ENCODE measurements around the gene OR10H5.
"Not testable (repeated sequence)": the region's sequence is repeated elsewhere in the genome, so short reads cannot be mapped to it uniquely, and the experiment has no call there.

OR10H5 gene

DNA sequence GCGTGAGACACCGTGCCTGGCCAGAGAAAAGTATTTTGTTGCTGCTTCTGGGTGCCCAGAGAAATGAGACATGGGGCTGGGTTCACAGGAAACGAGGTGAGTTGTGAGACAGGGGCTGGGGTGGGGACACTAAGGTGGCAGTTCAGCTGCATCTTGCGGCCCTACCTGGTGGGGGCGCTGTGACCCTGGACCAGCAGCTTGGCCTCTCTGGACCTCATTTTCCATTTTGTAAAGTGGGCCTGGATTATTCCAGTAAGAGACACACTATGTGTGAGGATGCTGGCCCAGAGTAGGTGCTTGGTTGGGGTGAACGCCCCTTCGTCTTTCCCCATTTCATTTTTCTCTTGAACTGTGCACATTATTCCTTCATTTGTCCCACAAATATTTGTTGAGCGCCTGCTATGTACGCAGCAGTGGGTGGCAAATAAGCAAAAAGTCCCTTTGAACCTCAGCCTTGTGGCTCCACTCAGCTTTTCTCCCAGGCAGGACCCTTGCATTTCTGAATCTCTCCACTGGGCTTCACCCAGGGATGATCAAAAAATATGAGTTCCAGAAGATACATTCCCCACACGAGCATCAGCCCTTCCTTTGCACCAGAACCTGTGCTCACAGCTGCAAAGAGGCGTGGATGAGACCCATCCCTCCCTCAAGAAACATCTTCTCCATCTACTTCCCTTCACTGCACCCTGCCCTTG lies 54.6 kb downstream of the OR10H5 start:
- H3K4me3 ChIP-seq (ENCODE audit: low read depth in 1 of 2, low read length in 2 of 2), result no peak overlapping the region
- H3K9ac ChIP-seq (ENCODE audit: low read depth, low read length), result no peak overlapping the region
- no peaks in the 10 kb centered on the region for H4K20me1 ChIP-seq (ENCODE audit: insufficient read depth, low read length)
- no peaks in the 10 kb centered on the region for H3K9me3 ChIP-seq (ENCODE audit: insufficient read depth, low read length, severe bottlenecking)
- H3K4me1 ChIP-seq (ENCODE audit: insufficient read depth, low read length), result peaks cover 30% of the 10 kb centered on the region
- no peaks in the 10 kb centered on the region for H3K36me3 ChIP-seq (ENCODE audit: insufficient read depth, low read length)
- H3K27ac ChIP-seq (ENCODE audit: low read length), result no peak overlapping the region
- TF ChIP-seq EZH2 (IDR thresholded peaks at IDR 0.05; ENCODE audit: borderline replicate concordance, low read depth, low read length, severe bottlenecking) (no peak), CTCF (IDR thresholded peaks at IDR 0.05; ENCODE audit: borderline replicate concordance, extremely low read depth, low read length, poor library complexity, severe bottlenecking) (peak; percentile 45)
- H3K4me2 ChIP-seq (ENCODE audit: insufficient read depth, low read length), result no peak overlapping the region
- peak; percentile 11 for DNase-seq
- ATAC-seq (ENCODE audit: insufficient read depth, low read depth), result no peak
- H3K79me2 ChIP-seq (ENCODE audit: insufficient read depth, low read length), result no peaks in the 10 kb centered on the region
- H3K27me3 ChIP-seq (ENCODE audit: insufficient read depth, low read length, poor library complexity), result no peaks in the 10 kb centered on the region
- H2AFZ ChIP-seq (ENCODE audit: low read depth, low read length), result no peak overlapping the region

DNA sequence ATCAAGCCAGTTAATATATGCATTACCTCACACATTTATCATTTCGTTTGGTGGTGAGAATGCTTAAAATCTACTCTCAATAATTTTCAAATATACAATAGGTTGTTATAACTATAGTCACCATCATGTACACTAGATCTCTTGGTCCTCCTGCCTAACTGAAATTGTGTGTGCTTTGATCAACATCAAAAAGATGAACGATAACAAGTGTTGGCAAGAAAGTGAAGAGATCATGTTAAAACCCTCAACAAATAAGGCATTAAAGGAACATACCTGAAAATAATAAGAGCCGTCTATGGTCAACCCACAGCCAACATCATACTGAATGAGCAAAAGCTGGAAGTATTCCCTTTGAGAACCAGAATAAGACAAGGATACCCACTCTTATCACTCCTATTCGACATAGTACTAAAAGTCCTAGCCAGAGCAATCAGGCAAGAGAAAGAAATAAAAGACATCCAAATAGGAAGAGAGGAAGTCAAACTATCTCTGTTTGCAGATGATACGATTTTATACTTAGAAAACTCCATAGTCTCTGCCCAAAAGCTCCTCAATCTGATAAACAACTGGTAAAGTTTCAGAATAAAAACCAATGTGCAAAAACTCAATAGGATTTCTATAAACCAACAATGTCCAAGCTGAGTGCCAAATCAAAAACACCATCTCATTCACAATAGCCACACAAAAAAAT lies 55.9 kb downstream of the OR10H5 start:
- Histone ChIP-seq H3K27me3 (ENCODE audit: insufficient read depth, low read length, poor library complexity) (no peaks in the 10 kb centered on the region), H3K9me3 (ENCODE audit: insufficient read depth, low read length, severe bottlenecking) (no peaks in the 10 kb centered on the region), H2AFZ (ENCODE audit: low read depth, low read length) (no peak overlapping the region), H3K27ac (ENCODE audit: low read length) (no peak overlapping the region), H3K79me2 (ENCODE audit: insufficient read depth, low read length) (no peaks in the 10 kb centered on the region), H3K4me2 (ENCODE audit: insufficient read depth, low read length) (no peak overlapping the region), H3K4me3 (ENCODE audit: low read depth in 1 of 2, low read length in 2 of 2) (no peak overlapping the region), H4K20me1 (ENCODE audit: insufficient read depth, low read length) (no peaks in the 10 kb centered on the region), H3K9ac (ENCODE audit: low read depth, low read length) (no peak overlapping the region), H3K36me3 (ENCODE audit: insufficient read depth, low read length) (no peaks in the 10 kb centered on the region), H3K4me1 (ENCODE audit: insufficient read depth, low read length) (peaks cover 19% of the 10 kb centered on the region)
- ATAC-seq (ENCODE audit: insufficient read depth, low read depth) (no peak), DNase-seq (no peak)
- TF ChIP-seq EZH2 (IDR thresholded peaks at IDR 0.05; ENCODE audit: borderline replicate concordance, low read depth, low read length, severe bottlenecking) (no peak), CTCF (IDR thresholded peaks at IDR 0.05; ENCODE audit: borderline replicate concordance, extremely low read depth, low read length, poor library complexity, severe bottlenecking) (no peak)

- not testable (repeated sequence) for H3K4me3 ChIP-seq (ENCODE audit: low read depth in 1 of 2, low read length in 2 of 2); H3K27me3 ChIP-seq (ENCODE audit: insufficient read depth, low read length, poor library complexity); H4K20me1 ChIP-seq (ENCODE audit: insufficient read depth, low read length); H3K79me2 ChIP-seq (ENCODE audit: insufficient read depth, low read length); ATAC-seq (ENCODE audit: insufficient read depth, low read depth); H3K36me3 ChIP-seq (ENCODE audit: insufficient read depth, low read length); H2AFZ ChIP-seq (ENCODE audit: low read depth, low read length); H3K4me2 ChIP-seq (ENCODE audit: insufficient read depth, low read length); DNase-seq; H3K9me3 ChIP-seq (ENCODE audit: insufficient read depth, low read length, severe bottlenecking); H3K27ac ChIP-seq (ENCODE audit: low read length); H3K9ac ChIP-seq (ENCODE audit: low read depth, low read length)
- H3K4me1 ChIP-seq (ENCODE audit: insufficient read depth, low read length), result peaks cover 19% of the 10 kb centered on the region
Observed at GRCh38 chr19:15843894-15844222, 56.4 kb downstream of the OR10H5 start.

DNA sequence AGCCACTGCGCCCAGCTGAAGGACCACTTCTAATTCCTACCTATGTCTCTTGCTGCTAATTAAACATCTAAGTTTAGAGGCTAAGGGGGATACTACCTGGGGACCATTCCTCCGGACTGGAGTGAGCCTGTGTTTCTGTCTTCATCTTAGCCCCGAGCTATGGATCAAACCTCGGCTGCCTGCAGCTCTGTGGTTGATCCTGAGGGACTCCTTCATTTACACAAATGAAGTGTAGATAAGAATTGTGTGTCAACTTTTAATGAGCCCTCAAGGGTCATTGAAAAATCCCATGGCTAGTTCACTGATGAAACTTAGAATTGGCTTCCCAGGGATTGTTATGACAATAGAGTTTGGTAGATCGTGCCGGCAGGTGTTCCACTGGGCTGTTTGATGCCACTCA lies 59.5 kb downstream of the OR10H5 start:
- Histone ChIP-seq H2AFZ (ENCODE audit: low read depth, low read length) (no peak overlapping the region), H3K27ac (ENCODE audit: low read length) (no peak overlapping the region), H3K9me3 (ENCODE audit: insufficient read depth, low read length, severe bottlenecking) (no peaks in the 10 kb centered on the region), H3K4me1 (ENCODE audit: insufficient read depth, low read length) (peaks cover 19% of the 10 kb centered on the region), H3K4me2 (ENCODE audit: insufficient read depth, low read length) (no peak overlapping the region), H3K27me3 (ENCODE audit: insufficient read depth, low read length, poor library complexity) (no peaks in the 10 kb centered on the region), H4K20me1 (ENCODE audit: insufficient read depth, low read length) (no peaks in the 10 kb centered on the region), H3K4me3 (ENCODE audit: low read depth in 1 of 2, low read length in 2 of 2) (no peak overlapping the region), H3K9ac (ENCODE audit: low read depth, low read length) (no peak overlapping the region), H3K79me2 (ENCODE audit: insufficient read depth, low read length) (no peaks in the 10 kb centered on the region), H3K36me3 (ENCODE audit: insufficient read depth, low read length) (no peaks in the 10 kb centered on the region)
- DNase-seq (no peak), ATAC-seq (ENCODE audit: insufficient read depth, low read depth) (no peak)
- TF ChIP-seq EZH2 (IDR thresholded peaks at IDR 0.05; ENCODE audit: borderline replicate concordance, low read depth, low read length, severe bottlenecking), result no peak
- no peak for TF ChIP-seq CTCF (IDR thresholded peaks at IDR 0.05; ENCODE audit: borderline replicate concordance, extremely low read depth, low read length, poor library complexity, severe bottlenecking)

Measured in DND-41 (cell line).